OCI-LY7 (cell line): ENCODE results near the gene WDTC1. TPM values are rescaled to one million over a fixed set of nuclear protein-coding genes. Genes with fewer than 3 reads are reported as not detected.
"Not testable (repeated sequence)": the region's sequence is repeated elsewhere in the genome, so short reads cannot be mapped to it uniquely, and the experiment has no call there.

Experiments used
- BruUV-seq: library from RNA; stranded (reverse); fragments of 400-500 nt; replicated peaks from 2 replicates; lab custom pipeline; 2021; lab: Mats Ljungman, UMichigan
- CTCF ChIA-PET: fragments of 300-600 bp; sonication (Branson Sonifier 250); formaldehyde crosslinking; loops from one replicate; lab custom pipeline; 2022; ENCODE audit warnings: antibody characterized with exemption; ENCODE audit not compliant: unreplicated experiment; lab: Charles Lee
- POLR2A ChIA-PET: fragments of 300-600 bp; sonication (Branson Sonifier 250); formaldehyde crosslinking; loops from one replicate; lab custom pipeline; 2022; ENCODE audit warnings: antibody characterized with exemption; lab: Charles Lee
- DNase-seq: peaks from one replicate; pipeline ENCODE4 v3.0.0-alpha.2; 2015; ENCODE audit warnings: low spot score
- H2AFZ ChIP-seq: fragments of 200-600 bp; sonication (generic), shearing (Covaris generic); 2 replicates; pipeline ENCODE4 v1.6.1; 2014; ENCODE audit warnings: mild to moderate bottlenecking, antibody characterized with exemption, low read length, moderate library complexity
- H3K27ac ChIP-seq: fragments of 200-600 bp; sonication (generic); 2 replicates; pipeline ENCODE4 v1.5.1; 2014; ENCODE audit warnings: mixed run types, low read depth, mild to moderate bottlenecking, moderate library complexity, low read length, inconsistent platforms; ENCODE audit not compliant: poor library complexity, severe bottlenecking
- H3K36me3 ChIP-seq: fragments of 200-600 bp; sonication (generic); 2 replicates; pipeline ENCODE4 v1.6.1; 2014; ENCODE audit warnings: mild to moderate bottlenecking, antibody characterized with exemption, low read length, moderate library complexity, mixed read lengths; ENCODE audit not compliant: insufficient read depth
- H3K4me1 ChIP-seq: fragments of 200-600 bp; sonication (generic); 2 replicates; pipeline ENCODE4 v1.5.1; 2014; ENCODE audit warnings: mild to moderate bottlenecking, low read length; ENCODE audit not compliant: insufficient read depth, poor library complexity, severe bottlenecking
- H3K4me2 ChIP-seq: fragments of 200-600 bp; sonication (generic); 2 replicates; pipeline ENCODE4 v1.6.1; 2014; ENCODE audit warnings: mild to moderate bottlenecking, low read length
- H3K4me3 ChIP-seq: fragments of 200-600 bp; sonication (generic); 2 replicates; pipeline ENCODE4 v1.5.1; 2014; ENCODE audit warnings: mild to moderate bottlenecking, low read depth, low read length; ENCODE audit not compliant: poor library complexity, severe bottlenecking
- H3K79me2 ChIP-seq: fragments of 200-600 bp; sonication (generic); 2 replicates; pipeline ENCODE4 v1.6.1; 2016; ENCODE audit warnings: low read depth, mild to moderate bottlenecking, low read length, moderate library complexity, mixed read lengths; ENCODE audit not compliant: insufficient read depth
- H3K9me2 ChIP-seq: fragments of 200-600 bp; sonication (generic); 2 replicates; pipeline ENCODE4 v1.6.1; 2016; ENCODE audit warnings: mild to moderate bottlenecking, low read length, mixed read lengths; ENCODE audit not compliant: insufficient read depth
- H3K9me3 ChIP-seq: fragments of 200-600 bp; sonication (generic); 2 replicates; pipeline ENCODE4 v1.6.1; 2014; ENCODE audit warnings: mild to moderate bottlenecking, mixed run types, low read length, mixed read lengths
- H4K20me1 ChIP-seq: fragments of 200-600 bp; sonication (generic); 2 replicates; pipeline ENCODE4 v1.6.1; 2014; ENCODE audit warnings: mild to moderate bottlenecking, antibody characterized with exemption, low read length, moderate library complexity, mixed read lengths; ENCODE audit not compliant: insufficient read depth
- EZH2phosphoT487 ChIP-seq: fragments of 200-600 bp; sonication (generic); IDR thresholded peaks from 2 replicates; pipeline ENCODE4 v1.6.1; 2018; ENCODE audit warnings: low read depth, borderline replicate concordance, mild to moderate bottlenecking, mixed run types, antibody characterized with exemption, low read length, moderate library complexity, mixed read lengths
- intact Hi-C: fragments of 100-400 bp; cut with micrococcal nuclease; formaldehyde crosslinking; loops from one replicate; pipeline ENCODE4 v1.10.0; 2022; ENCODE audit not compliant: unreplicated experiment
- total RNA-seq, 2 experiments: library from RNA; depleted of rRNA in 1 of 2; stranded (reverse); fragments of >200 nt in 1 of 2; shearing (Covaris generic) in 1 of 2; gene quantifications; 2 replicates each; pipeline ENCODE4 v1.2.3, GENCODE V29; 2014 to 2022
- TF ChIP-seq, protein P1 (sequence below): fragments of 200-600 bp; sonication (generic); conservative IDR thresholded peaks from 2 replicates; pipeline ENCODE4 v1.5.1; 2014; ENCODE audit warnings: mild to moderate bottlenecking, antibody characterized with exemption, low read length, moderate library complexity, mixed read lengths

The WDTC1 gene
- total RNA-seq, 2 experiments from 2014 or later: 18.2 to 27.8 TPM

DNA sequence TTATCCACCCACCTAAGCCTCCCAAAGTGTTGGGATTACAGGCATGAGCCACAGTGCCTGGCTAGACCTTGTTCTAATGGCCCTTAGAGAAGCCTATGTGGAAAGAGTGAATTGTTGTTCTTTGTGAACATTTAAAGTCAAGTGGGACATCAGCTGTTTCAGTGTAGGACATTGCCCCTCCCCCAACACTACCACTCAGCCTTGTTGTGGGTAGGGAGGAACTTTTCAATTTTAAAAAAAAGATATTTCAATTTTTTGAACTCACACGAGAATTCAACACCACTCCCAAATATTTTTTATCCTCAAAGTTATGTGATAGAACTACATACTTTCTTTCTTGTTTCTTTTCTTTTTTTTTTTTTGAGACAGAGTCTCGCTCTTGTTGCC lies 50.8 kb downstream of the WDTC1 start:
- Histone ChIP-seq H4K20me1 (no peaks in the 10 kb centered on the region), H3K4me3 (no peak overlapping the region), H3K9me2 (no peaks in the 10 kb centered on the region), H3K4me2 (no peak overlapping the region), H3K9me3 (no peaks in the 10 kb centered on the region), H3K79me2 (no peaks in the 10 kb centered on the region), H3K36me3 (no peaks in the 10 kb centered on the region), H2AFZ (no peak overlapping the region), H3K4me1 (no peaks in the 10 kb centered on the region), H3K27ac (no peak overlapping the region)
- no TSS peak for BruUV-seq
- intact Hi-C loops: loop anchor here (2.0 kb wide), 1 partner anchor 240 kb away; no protein-coding TSS in a partner anchor
- ChIA-PET CTCF (interaction anchor here (0.6 kb wide), 2 partner anchors 174 to 183 kb away, joined by 3 read pairs; no protein-coding TSS in a partner anchor), POLR2A (interaction anchor here (0.7 kb wide), 1 partner anchor 19 kb away, joined by 4 read pairs; no protein-coding TSS in a partner anchor)
- DNase-seq: no peak
- TF ChIP-seq, protein P1, sequence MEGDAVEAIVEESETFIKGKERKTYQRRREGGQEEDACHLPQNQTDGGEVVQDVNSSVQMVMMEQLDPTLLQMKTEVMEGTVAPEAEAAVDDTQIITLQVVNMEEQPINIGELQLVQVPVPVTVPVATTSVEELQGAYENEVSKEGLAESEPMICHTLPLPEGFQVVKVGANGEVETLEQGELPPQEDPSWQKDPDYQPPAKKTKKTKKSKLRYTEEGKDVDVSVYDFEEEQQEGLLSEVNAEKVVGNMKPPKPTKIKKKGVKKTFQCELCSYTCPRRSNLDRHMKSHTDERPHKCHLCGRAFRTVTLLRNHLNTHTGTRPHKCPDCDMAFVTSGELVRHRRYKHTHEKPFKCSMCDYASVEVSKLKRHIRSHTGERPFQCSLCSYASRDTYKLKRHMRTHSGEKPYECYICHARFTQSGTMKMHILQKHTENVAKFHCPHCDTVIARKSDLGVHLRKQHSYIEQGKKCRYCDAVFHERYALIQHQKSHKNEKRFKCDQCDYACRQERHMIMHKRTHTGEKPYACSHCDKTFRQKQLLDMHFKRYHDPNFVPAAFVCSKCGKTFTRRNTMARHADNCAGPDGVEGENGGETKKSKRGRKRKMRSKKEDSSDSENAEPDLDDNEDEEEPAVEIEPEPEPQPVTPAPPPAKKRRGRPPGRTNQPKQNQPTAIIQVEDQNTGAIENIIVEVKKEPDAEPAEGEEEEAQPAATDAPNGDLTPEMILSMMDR: no peak

DNA sequence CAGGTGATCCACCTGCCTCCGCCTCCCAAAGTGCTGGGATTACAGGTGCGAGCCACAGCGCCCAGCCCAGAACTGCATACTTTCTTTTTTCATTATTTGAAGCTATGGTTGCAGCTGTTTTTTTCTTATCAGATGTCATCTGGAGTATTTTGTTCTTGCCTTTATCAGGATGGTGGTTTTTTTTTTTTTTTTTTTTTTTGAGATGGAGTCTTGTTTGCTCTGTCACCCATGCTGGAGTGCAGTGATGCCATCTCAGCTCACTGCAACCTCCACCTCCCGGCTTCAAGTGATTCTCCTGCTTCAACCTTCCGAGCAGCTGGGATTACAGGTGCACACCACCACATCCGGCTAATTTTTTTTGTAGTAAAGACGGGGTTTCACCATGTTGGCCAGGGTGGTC lies 51.4 kb downstream of the WDTC1 start:
- DNase-seq, H4K20me1 ChIP-seq, H2AFZ ChIP-seq, BruUV-seq, H3K27ac ChIP-seq, H3K9me2 ChIP-seq, H3K79me2 ChIP-seq, H3K9me3 ChIP-seq, H3K4me2 ChIP-seq, H3K4me3 ChIP-seq, H3K4me1 ChIP-seq, H3K36me3 ChIP-seq: not testable (repeated sequence)
- intact Hi-C loops: loop anchor here (2.0 kb wide), 1 partner anchor 241 kb away; no protein-coding TSS in a partner anchor
- ChIA-PET CTCF (interaction anchor here (0.6 kb wide), 1 partner anchor 174 kb away, joined by 3 read pairs; no protein-coding TSS in a partner anchor), POLR2A (interaction anchor here (0.6 to 0.7 kb wide), 2 partner anchors 20 to 44 kb away, joined by 3 to 4 read pairs; no protein-coding TSS in a partner anchor)

- H2AFZ ChIP-seq, H3K36me3 ChIP-seq, H3K79me2 ChIP-seq, H3K27ac ChIP-seq, H3K9me2 ChIP-seq, H3K4me2 ChIP-seq, DNase-seq, H4K20me1 ChIP-seq, BruUV-seq, intact Hi-C loops, H3K4me3 ChIP-seq, CTCF ChIA-PET, H3K4me1 ChIP-seq, POLR2A ChIA-PET, H3K9me3 ChIP-seq: not testable (repeated sequence)
Observed at GRCh38 chr1:27289125-27289524, 54.7 kb downstream of the WDTC1 start.

GRCh38 chr1:27290581-27290980 lies 56.1 kb downstream of the WDTC1 start:
- ChIA-PET POLR2A (no interaction called here), CTCF (interaction anchor here (0.5 kb wide), 1 partner anchor 372 kb away, joined by 3 read pairs; no protein-coding TSS in a partner anchor)
- Histone ChIP-seq H3K9me3 (no peaks in the 10 kb centered on the region), H3K36me3 (no peaks in the 10 kb centered on the region), H2AFZ (no peak overlapping the region), H3K27ac (no peak overlapping the region), H3K79me2 (no peaks in the 10 kb centered on the region), H3K4me2 (no peak overlapping the region), H4K20me1 (no peaks in the 10 kb centered on the region), H3K4me3 (no peak overlapping the region), H3K4me1 (no peaks in the 10 kb centered on the region), H3K9me2 (no peaks in the 10 kb centered on the region)
- no peak for DNase-seq
- BruUV-seq: no TSS peak
- TF ChIP-seq EZH2phosphoT487: no peak
- TF ChIP-seq, protein P1: no peak
- intact Hi-C loops: no loop called here
